GM10266 (cell line): ENCODE data around the gene BAK1.

ENCODE experiments used
- DNase-seq: peaks from one replicate; pipeline ENCODE4 v3.0.0; 2012; ENCODE audit errors: extremely low spot score
- TF ChIP-seq, protein P1 (sequence below): IDR thresholded peaks from 2 replicates; pipeline ENCODE4 v1.5.1; 2012; ENCODE audit warnings: mild to moderate bottlenecking, low read depth; ENCODE audit not compliant: control insufficient read depth, insufficient read depth; ENCODE audit errors: missing control alignments

BAK1 gene

DNA sequence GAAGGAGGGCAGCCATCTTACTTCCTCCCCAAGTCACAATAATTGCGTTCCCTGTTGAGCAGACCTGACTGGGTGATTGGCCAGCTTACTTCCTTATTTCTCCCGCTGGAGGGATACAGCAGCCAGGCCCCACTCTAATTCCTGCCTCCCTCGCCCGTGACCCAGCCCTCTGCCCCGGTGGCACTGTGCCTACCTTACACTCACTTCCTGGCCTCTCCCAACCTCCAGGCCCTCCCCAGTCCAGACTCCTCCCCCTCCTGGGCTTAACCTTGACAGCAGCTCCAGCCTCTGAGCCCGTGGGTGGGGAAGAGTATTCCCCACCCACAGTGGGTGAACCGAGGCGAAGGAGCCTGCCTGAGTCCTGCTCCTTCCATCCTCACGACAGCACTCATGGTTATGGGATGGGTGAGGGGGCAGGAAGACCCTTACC is 3.0 kb downstream of the BAK1 start:
- DNase-seq = no peak
- TF ChIP-seq, protein P1, sequence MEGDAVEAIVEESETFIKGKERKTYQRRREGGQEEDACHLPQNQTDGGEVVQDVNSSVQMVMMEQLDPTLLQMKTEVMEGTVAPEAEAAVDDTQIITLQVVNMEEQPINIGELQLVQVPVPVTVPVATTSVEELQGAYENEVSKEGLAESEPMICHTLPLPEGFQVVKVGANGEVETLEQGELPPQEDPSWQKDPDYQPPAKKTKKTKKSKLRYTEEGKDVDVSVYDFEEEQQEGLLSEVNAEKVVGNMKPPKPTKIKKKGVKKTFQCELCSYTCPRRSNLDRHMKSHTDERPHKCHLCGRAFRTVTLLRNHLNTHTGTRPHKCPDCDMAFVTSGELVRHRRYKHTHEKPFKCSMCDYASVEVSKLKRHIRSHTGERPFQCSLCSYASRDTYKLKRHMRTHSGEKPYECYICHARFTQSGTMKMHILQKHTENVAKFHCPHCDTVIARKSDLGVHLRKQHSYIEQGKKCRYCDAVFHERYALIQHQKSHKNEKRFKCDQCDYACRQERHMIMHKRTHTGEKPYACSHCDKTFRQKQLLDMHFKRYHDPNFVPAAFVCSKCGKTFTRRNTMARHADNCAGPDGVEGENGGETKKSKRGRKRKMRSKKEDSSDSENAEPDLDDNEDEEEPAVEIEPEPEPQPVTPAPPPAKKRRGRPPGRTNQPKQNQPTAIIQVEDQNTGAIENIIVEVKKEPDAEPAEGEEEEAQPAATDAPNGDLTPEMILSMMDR = no peak

DNA sequence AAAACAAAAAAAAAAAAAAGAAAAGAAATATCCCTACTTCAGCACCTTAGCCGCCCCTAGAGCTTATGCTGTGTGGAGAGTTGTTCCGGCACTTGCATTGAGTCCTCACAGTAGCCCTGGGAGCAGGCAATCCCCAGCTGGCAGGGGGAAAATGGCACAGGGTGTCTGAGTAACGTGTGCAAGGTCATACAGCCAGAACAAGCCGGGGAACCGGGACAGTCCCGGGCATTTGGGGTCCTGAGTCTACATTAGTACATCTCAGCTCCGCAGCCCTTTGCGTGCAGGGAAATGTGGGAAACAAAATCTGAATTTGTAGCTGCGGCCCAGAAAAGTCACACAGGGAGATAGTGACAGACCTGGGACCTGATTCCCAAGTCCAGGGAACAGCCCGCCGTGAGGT is 3.4 kb downstream of the BAK1 start:
- TF ChIP-seq, protein P1 = no peak
- no peak for DNase-seq

DNA sequence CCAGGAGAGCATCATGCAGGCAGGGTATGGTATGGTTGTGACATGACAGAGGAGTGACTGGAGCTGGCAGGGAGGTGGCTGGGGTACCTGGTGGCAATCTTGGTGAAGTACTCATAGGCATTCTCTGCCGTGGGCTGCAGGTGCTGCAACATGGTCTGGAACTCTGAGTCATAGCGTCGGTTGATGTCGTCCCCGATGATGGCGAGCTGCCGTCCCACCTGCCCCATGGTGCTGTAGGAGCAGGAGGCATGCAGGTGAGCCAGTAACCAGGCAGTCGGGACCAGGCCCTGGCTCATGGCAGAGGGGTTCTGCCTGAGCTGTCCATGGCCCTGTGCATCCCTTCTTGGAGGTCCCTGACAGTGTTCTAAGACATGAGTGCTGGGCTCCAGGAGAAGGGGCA is 4.9 kb downstream of the BAK1 start:
- TF ChIP-seq, protein P1 = no peak
- no peak for DNase-seq

DNA sequence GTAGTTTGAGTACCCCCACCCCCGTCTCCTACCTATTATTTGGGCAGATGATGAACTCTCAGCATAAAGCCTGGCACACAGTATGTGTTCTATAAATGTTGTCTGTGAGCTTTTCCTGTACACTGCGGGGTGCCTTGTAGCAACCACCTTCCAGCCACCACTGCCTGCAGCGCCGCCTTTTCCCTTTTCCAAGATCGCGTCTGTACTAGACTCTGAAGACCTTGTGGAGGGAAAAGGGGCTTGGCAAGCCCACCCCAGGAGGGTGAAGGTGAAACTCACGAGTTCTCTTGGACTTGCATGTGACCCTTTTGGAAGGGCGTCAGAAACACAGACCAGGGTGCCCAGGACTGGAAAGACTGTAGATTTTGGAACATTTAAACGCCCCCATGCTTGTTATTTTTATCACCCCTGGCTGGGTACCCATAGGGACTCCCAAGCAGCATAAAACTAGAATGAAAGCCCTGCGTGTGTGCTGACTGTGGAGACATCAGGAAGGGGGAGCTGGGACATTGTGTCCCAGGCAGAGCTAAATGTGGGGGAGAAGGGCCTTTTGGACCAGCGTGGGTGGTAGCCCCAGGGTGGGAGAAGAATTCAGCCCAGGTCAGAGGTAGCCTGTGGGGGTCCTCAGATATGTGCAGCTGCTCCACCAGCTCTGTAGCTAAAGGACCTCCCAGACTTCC is 8.3 kb downstream of the BAK1 start:
- DNase-seq = no peak
- TF ChIP-seq, protein P1 = no peak

DNA sequence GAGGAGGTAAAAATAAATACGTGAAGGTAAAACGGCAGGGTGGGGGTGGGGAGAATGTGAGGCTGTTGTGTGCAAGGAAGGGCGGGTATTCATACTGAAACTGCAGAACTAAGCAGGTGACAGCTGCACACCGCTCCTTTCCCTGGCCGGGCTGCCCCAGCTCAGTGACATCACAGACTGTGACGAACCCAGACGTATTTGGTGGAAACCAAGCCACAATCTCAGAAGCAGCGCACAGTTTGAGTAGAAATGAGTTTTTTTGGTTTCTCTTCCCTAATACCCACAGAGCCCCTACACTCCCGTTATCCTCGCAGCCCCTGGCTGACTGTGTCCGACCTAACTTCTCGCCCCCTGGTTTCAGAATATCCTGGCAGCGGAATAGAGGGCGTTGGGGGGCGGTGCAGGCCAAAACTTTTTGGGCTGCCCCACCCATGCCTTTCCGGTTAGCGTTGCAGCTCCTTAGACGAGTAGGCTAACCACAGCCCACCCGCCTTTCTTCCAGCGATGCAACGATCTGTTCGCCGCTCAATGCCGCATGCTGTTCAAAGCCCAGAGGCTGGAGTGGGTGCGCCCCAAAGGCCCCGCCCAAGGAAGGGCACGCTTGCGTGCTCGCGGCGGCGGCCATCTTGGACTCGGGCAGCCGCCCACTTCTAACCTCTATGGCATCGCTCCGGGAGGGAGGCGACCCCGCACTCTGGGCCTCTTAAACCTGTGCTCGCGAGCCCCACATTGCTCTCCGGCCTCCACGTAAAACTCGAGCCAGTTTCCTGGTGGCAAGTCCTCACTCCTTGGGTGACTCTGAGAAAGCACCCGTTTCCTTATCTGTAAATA is 9.1 kb downstream of the BAK1 start:
- TF ChIP-seq, protein P1 = no peak
- DNase-seq = peak; percentile 96

DNA sequence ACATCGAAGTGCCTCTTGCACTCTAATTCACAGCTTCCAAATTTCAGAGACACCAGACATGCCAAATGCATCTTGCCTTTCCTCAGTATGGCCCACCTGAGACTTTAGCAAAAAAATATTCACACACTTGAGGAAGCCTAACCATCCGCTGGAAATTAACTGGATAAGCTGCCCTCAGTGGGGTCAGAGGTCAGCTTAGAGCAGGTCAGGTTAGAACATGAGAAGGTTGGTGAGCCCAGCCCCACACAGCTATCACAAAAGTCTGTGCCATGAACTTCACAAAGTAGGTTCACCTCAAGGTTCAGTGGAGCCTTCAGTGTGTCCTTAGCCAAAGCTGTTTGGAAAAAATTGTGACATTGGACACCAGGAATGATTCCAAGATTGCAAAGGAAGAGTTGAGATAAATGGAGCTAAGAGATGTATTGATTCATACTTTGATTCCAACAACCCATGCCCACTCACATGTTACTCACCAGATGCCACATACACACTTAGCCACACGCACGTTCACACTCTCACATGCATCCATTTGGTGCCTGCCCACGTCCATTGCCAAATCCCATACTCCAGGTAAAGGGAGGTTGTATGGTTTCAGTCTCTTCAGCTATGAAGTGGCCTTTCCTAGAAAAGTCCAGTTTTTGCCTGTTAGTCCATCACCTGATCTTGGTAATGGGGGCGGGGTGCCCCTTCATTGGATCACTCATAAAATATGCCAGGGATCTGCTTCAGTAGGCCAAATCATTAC is 11.1 kb downstream of the BAK1 start:
- TF ChIP-seq, protein P1 = no peak
- DNase-seq = no peak

DNA sequence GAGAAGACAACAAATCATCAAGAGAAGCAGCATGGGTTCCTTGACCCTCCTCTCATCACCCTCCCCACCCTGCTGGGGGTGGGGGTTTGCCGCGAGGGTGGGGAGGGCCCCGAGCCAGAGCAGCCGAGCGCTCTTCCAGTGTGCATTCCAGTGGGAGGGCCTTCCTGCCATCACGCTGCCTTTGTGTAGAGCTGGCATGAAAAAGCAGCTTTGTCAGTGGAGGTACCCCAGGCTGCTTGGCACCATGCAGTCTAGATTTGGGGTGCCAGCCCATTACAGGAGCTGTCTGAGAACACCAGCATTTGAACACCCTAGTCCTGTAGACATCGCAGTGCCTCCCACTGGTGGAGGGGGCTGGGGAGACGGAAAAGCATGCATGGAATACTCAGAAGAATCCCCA is 12.2 kb downstream of the BAK1 start:
- DNase-seq = no peak
- TF ChIP-seq, protein P1 = no peak
